HTR-8/SVneo (cell line): Measurements from ENCODE around the gene MDH1B.
"Not testable (repeated sequence)": the region's sequence is repeated elsewhere in the genome, so short reads cannot be mapped to it uniquely, and the experiment has no call there.

ENCODE experiments used
- DNase-seq: peaks from one replicate; pipeline ENCODE4 v3.0.0; 2011; ENCODE audit warnings: low spot score, mixed read lengths; ENCODE audit not compliant: insufficient read length
- FAIRE-seq: peaks from 2 replicates; lab custom pipeline; 2011; peaks lifted over from hg19 to GRCh38; lab: Jason Lieb, UNC

Gene MDH1B

DNA sequence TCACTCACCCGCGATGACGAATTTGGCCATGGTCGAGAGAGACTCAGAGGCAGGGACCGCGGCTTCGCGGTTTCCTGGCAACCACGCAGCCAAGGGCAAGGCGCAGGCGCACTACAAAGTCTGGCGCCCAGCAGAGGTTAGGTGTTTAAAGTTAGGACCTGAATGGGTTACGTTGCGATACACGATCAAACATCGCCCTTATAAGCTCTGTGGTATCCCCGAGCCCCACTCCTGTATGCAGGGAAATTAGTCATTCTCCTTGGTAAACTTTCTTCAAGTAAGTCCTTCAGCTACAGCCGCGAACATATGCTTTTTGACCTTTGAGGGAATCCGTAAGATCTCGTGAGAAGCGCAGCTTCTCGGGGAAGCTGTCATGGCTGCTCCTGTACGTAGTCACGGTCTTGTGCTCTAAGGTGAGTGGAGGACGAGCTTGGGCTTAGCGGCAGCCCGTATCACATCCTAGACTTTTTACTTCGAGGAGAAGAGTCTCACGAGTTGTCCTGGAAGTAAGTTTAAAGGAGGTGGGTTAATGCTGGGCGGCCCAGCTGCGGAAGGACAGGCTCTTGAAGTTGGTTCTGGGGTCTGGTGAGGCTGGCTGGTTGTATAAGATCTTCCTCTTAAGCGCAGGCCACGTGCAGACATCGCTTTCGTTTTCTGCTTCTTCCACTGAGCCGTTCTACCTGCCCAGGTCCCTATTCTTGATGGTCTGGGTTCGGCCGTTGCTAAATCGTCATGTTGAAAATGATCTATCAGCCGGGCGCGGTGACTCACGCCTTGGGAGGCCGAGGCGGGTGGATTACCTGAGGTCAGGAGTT lies at the start of gene MDH1B, which contains the start of gene FASTKD2:
Gene MDH1B, minus strand, starts transcription at position 87 of the 815 bp plus-strand sequence. Its CDS starts 57 bp downstream, at position 30.
Gene FASTKD2, plus strand, starts transcription at position 365 of the 815 bp plus-strand sequence. CDS start 1,088 bp downstream, outside the sequence.
- DNase-seq (peak; percentile 88), FAIRE-seq (peak; percentile 83)

DNA sequence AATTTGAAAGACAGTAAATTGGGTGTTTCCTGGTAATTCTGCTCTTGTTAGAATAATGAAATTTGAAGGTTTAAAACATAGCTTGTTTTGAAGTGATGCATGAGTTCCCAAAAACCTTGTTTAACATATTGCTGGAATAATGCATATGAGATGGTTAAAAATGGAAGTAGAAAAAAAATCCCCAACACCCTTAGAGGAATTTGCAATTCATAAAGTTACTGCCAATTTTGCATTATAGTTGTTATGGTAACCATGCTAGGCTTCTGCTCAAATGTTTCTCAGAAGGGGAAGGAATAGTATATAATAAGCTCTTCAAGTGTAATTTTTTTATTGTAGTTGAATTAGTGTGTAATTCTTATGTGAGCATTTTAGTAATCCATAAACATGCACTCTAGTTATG lies 49.4 kb upstream of the MDH1B start:
- no peak for FAIRE-seq
- DNase-seq, result no peak

DNA sequence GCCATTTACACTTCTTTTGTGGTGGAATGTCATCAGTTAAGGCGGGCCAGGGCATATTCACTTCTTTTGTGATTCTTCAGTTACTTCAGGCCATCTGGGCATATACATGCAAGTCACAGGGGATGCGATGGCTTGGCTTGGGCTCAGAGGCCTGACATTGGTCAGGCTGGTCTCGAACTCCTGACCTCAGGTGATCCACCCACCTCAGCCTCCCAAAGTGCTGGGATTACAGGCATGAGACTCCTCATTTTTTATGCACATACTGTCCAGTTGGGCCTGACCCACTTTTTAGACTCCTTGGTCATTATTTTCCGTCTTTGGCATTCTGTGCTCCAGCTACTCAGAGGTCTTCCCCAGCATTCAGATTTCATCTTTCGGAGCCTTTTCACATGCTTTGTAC lies 47.3 kb upstream of the MDH1B start:
- FAIRE-seq, DNase-seq: not testable (repeated sequence)

DNA sequence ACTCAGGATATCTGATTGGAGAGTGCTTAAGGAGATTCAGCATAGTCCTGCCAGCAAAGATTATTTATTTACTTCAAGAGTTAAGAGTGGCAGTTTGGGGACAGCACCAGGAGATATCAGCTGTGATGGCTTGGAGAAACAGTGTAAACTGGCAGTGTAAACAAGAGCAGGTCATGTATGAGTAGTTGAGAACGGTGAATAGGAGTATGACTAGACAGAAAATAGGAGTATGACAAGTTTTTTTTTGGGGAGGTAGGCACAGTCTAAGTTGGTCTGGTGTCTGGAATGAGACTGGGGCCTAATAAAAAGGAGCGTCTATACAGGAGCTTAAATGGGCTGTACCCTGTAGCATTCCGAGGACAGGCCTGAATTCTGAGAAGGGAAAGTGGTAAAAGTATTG lies 42.5 kb upstream of the MDH1B start:
- DNase-seq, FAIRE-seq: not testable (repeated sequence)

DNA sequence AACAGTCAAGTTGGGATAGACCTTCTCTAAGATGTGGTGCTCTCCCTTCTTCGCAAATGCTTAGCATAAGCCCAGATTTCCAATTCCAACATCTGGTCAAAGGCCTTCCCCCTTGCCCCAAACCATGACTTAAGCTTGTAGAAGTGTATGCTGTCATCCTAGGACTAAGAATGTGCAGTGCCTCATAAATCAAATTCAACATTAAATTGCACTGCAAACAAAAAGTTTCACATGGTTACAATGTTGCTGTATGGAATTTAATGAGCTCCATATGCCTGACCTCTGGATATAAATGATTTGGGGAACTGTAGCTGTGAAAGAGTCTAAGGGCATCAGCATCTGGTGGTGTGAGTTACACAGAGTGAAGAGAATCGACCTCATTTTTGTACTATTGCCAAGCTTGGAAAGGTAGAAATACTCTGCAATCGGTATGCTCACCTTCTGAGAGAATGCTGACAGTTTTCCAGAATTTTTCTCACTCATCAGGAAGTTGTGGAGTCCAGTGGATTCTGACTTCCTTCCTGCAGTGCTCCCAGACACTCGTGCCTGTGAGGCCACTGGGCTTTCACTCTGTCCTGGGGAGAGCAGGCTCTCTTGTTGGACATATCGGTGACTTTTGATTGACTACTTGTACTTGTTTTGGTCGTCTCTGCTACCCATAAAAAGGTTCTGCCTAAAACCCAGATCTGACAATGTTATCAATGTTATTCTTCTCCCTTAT lies 40.9 kb upstream of the MDH1B start:
- FAIRE-seq (no peak), DNase-seq (no peak)

DNA sequence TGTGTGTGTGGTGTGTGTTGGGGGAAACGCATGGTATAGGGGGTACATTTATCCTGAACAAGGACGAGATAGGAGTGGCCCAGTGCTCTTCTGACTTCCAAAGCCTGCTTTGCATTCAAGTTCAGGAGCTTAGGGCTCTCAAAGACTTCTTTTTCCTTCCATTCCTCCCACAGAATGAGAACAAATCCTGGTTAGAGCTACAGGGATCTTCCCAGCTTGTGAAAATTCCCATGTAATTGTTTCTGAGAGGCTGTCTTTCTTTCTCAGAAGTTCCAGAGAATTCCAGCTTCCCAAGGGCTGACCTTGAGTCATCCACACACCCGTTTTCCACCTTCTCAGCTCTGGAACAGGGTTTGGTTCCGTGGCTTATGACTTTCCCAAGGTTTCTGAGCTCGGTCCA lies 39.2 kb upstream of the MDH1B start:
- FAIRE-seq (no peak), DNase-seq (no peak)

DNA sequence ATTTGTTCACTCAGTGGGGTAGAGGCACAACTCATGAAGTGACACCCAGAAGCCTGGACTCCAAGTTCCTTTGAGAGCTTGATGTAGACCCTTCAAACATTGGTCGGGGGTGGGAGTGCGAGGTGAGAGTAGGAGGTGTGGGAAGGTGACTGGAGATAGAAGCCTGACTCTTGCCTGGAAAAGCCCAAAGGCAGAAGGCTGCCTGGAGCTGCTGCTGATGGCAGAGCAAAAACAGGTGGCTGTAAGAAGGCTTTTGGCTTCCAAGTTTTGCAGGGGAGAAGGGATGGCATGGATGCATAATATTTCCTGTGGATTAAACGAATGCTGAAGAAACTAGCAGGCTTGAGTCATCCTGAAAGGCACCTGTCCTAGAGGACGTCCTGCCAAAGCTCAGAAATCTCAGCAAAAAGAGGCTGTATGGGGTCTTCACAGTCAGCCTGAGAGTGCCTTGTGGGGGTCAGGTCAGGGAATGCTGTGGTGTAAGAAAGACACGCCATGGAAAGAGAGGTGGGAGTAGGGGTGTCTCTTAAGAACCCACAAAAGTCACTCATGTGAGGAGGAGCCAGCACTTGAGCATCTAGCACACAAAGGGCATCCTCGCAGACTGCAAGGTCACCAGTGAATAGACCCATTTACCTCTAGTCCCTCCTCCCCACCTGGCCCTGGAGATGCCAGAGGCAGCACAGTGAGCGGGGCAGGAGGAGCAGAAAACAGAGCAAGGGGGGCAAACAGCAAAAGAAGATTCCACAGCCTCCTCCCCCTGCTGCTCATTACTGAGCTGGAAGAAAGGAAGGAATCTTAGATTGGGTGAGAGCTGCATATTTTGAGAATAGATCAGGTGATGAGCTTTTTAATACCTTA lies 37.8 kb upstream of the MDH1B start:
- DNase-seq (no peak), FAIRE-seq (no peak)

DNA sequence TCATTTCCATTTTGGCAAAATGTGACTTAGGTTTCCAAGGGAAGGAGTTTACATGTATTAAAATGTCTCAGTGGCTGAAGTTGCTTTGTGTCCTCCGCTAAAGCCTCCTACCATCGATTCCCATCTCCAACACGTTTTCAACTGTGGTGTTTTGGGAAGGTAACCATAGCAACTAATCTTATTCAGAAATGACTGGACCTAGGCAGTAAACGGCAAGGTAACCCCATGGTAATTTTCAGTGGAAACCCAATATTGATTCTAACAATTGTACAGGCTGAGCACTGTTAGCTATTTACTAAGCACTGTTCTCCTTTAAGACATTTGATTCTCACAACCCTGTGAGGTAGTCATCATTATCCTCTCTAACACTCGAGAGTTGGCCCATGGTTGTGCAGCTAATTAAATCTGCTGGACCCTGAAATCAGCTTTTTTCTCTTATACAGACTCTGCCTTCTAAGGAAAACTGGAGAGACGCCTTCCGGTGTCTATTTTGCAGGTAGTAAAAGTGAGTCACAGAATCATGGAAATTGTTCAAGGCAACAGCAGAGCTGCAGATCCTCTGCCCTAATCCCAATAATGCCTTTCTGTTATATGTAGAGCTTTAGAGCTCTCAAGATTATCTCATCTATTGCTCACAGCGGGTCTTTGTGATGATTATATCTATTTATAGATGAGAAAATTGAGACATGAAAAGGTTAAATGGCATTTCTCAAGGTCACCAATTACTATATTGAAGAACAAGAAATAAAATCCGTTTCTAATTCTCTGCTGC lies 36.5 kb upstream of the MDH1B start:
- DNase-seq (no peak), FAIRE-seq (no peak)

DNA sequence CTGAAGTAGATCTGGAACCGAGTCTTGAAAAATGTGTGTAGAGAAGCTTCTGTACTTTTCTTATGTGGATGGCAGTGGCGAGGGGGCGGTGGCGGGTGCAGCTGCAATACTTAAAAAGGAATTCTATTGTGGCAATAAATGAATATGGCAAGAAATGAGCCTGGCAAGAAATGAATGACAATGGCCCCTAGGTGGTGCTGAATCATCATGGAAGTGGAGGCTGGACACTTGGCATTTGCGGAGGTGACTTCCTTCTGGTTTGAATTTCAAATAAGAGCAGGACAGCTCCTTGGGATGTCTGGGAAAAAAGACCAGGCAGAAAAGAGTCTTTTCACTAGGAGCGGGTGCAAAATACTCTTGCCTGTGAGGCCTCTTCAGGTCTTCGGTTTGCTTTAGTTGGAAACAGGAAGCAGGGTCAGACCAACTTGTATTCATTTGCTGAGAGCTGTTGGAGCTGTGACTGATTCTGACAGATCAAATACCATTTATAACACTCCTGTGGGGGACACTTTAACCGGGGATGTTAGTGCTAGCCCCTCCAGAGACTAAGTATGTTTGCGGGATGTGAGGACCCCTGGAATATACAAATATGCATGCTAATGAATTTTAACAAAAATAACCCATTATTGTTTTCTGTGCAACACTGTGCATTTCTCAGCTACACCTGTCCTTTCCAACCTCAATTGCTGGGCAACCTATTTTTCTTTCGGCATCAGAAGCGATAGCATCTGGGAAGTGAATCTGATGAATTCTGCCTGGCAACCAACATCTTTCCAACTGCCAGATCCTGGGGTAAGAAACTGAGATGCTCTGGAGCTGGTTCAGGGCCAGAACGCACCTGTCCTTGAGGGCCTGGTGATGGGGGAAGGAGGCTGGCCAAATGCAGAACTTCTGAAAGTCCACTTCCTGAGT lies 35.6 kb upstream of the MDH1B start:
- peak; percentile 80 for FAIRE-seq
- DNase-seq, result peak; percentile 55

DNA sequence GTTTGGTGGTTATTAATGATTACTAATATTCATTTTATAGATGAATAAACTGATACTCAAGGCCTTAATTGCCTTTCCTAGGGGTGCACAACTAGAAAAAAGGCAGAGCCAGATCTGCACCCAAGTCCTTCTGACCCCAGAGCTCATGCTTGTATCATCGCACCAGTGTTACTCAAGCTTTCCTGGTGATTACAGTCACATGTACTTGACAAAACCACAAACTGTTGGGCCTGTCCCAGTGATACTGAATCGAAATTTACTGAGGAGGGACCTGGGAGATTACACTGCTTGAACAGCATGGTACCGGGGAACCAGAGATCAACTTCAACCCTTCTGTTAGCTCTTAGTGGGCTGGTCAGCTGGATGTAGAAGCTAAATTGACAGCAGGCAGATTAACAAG lies 34.0 kb upstream of the MDH1B start:
- DNase-seq (no peak), FAIRE-seq (no peak)

DNA sequence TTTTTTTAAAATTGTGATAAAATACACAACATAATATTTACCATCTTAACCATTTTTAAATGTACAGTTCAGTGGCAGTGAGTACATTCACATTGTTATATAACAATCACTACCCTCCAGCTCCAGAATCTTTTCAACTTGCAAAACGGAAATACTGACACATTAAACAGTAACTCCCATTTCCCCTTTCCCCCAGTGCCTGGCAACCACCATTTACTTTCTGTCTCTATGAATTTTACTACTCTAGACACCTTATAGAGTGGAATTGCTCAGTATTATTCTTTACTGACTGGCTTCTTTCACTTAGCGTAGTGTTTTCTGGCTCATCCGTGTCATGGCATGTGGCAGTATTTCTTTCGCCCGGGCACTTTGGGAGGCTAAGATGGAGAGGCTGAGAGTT lies 32.9 kb upstream of the MDH1B start:
- DNase-seq (no peak), FAIRE-seq (no peak)

DNA sequence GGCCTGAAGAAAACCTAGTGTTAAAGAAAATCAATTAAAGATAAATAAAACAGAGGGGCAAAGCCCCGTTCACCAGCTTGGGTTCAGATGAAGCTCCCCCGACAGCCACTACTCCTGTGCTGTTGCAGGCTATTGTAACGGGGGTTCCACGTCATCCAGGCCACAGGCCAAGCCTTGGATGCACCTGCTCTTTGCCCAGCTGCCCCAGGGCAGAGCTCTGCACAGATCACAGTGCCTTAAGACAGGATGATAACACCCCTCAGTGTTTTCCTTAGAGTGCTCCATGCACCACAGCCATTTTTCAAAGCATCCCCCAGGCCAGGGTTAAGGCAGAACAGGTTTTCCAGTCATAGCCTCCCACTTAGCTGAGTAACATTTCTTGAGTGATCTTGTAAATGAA lies 32.2 kb upstream of the MDH1B start:
- FAIRE-seq, result no peak

DNA sequence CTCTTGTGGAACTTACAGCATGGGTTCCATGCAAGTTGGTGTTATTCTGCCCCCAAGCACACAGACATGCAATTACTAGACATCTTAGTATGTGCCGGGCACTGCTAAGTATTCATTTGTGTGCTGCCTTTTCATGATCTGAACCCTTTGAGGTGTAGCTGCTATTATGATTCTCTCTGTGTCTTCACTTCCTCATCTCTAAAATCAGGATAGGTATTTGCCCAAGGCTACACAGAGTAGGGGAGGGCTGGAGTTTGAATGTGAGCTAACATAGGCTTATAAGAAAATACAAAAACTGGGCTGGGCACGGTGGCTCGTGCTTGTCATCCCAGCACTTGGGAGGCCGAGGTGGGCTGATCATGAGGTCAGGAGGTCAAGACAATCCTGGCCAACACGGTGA lies 27.5 kb upstream of the MDH1B start:
- no peak for DNase-seq
- FAIRE-seq, result no peak

More for the DNA sequence above, 32.2 kb upstream of the MDH1B start:
- DNase-seq, result no peak

DNA sequence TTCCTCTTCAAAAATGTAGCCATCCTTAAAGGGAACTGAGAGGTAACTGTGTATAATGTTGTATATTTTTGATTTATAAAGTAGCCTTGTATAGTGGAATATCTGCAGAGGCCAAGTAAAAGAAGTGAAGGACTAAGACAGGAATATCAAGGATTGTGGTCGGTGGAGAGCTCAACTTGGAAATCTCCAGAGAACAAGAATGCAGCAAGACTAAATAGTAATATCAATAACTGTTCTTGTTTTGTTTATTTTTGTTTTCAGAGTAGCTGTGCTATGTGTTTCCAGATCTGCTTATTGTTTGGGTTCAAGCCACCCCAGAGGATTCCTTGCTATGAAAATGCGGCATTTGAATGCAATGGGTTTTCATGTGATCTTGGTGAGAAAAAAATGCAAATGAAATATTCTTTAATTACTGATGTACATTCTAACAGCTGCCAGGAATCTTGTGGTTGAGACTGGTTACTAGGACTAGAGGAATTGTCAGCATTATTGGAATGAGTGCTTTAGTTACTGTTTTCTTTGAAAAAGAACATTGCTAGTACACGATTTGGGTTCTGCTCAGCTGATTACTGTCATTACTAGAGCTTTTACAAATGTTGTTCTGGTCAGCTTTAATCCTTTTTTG lies 25.3 kb upstream of the MDH1B start:
- FAIRE-seq (no peak), DNase-seq (no peak)

DNA sequence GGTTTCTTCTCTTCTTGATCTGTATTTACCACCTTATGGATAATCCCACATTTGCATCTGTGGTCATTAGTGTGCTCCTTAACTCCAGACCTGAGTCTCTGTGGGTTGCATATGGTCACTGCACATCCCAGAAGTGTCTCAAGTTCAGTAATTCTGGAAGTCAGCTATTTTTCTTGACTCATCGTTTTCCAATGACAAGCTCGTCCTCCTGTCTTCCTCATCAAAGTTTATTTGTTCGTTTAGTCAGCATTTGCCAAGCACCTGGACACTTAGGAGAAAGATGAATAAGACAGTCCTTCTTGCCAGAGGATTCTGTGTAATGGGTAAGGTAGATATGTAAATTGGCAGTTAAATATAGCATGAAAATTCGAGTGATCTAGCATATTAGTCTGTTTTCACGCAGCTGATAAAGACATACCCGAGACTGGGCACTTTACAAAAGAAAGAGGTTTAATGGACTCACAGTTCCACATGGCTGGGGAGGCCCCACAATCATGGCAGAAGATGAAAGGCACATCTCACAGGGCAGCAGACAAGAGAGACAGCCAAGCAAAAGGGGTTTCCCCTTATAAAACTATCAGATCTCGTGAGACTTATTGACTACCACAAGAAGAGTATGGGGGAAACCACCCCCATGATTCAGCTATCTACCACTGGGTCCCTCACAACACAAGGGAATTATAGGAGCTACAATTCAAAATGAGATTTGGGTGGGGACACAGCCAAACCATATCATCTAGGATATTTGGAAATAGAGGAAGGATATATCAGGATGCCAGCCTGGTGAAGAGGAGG lies 19.6 kb upstream of the MDH1B start:
- no peak for FAIRE-seq
- no peak for DNase-seq

DNA sequence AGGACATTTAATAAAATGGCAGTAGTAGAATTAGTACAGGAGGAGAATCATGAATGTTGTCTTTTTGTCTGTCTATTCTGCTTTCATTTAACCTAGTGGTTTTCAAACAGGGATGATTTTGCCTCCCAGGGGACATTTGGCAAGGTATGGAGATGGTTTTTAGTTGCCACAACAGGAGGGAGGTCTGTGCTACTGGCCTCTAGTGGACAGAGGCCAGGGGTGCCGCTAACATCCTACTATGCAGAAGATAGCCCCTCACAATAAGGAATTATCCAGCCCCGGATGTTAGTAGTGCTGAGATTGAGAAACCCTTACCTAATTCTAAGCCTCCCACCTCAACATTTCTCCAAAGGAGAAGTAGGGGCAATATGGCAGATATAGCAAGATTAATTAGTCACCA lies 18.6 kb upstream of the MDH1B start:
- no peak for DNase-seq
- FAIRE-seq, result no peak

DNA sequence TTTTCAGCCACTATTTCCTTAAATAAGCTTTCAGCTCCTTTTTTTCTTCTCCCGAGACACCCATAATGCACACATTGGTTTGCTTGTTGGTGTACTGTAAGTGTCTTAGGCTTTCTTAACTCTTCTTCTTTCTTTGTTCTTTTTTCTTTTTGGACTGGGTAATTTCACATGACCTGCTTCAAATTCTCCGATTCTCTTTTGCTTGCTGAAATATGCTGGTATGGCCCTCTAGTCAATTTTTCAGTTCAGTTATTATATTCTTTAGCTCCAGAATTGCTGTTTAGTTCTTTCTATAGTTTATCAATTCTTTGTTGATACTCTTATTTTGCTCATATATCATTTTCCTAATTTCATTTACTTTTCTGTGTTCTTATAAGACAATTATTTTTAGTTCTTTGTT lies 15.5 kb upstream of the MDH1B start:
- FAIRE-seq (no peak), DNase-seq (no peak)

DNA sequence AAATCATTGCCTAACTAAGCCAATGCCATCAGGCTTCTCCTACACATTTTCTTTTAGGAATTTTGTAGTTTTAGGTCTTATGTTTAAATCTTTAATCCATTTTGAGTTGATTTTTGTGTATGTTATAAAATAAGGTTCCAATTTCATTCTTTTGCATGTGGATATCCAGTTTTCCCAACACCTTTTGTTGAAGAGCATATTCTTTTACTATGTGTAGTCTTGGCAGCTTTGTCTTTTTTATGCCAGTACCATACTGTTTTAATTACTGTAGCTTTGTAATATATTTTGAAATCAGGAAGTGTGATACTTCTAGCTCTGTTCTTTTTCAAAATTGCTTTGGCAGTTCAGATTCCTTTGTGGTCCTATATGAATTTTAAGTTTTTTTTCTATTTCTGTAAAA lies 11.3 kb upstream of the MDH1B start:
- no peak for FAIRE-seq
- DNase-seq, result no peak
